Esophagus mucosa (tissue), 1 donor: ENCODE results near the gene LINC01488. TPM values are rescaled to one million over a fixed set of nuclear protein-coding genes. Genes with fewer than 3 reads are reported as not detected.

Experiments used
- ATAC-seq: fragments of 200-7000 bp; cut with Tn5 transposase; one replicate; pipeline ENCODE4 v1.9.1; 2020
- total RNA-seq: library from RNA; stranded (reverse); gene quantifications from one replicate; pipeline ENCODE4 v1.2.4, GENCODE V29; 2023
- donor health status: DM: yes; HTN: yes; CAD: no.

Gene LINC01488
- total RNA-seq, 1 donor from 2014 or later, result not detected

DNA sequence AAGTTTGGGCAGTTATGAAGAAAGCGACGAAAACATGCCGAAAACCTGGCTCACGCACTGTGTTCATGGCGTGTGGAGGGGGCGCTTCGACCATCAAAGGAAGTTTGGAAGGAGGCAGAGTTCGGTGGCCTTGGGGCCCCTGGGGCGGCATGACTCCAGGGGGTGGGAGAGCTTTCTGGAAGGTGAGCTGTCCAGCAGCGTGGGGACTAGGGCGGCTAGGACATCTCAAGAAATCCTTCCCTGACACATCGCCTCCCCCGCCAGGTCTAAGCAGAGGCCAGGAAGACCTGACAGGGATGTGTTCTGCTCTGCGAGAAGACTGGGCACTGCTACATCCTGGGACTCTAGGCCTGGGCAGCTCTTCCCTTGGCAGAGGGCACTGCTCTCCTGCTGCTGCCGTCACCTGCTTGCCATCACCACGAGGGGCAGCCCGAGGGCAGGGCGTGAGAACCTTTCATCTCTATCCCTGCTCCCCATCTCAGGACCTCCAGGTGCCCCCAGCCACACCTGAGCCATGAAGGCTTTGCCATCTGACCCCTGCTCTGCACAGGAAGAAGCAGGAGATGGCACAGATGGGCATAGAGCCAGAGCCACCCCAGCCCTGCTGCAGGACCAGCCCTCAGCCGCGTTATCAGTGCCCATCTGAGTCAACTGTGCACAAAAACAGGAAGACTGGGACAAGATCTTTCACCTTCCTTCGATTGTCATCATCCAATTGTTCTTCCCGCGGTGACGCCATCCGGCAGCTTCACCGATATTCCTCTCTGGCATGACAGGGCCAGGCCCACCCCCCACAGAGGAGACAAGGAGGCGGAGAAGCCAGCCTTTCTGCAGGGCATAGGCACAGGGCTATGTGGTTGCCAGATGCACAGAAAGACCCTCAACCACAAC, 12.7 kb downstream of the LINC01488 start:
- no peak for ATAC-seq

DNA sequence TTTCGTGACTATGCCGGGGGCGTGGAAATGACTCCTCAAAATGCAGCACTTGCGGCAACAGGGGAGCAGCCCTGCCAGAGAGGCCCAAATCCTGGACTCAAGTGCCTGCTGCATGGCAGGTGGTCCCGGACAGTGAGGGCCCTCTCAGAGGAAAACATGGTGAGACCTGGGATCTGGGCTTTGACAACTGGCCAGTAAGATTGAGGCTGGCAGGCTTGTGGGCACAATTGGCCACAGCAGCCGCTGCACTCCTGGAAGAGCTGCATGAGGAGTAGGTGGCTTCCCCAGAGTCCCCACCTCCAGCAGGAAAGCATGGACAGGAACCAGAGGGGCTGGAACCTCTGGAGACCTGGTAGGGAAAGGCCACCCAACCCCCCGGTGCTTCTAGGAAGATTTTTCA, 13.4 kb downstream of the LINC01488 start:
- ATAC-seq, result no peak

- no peak for ATAC-seq
Observed at GRCh38 chr11:69495441-69496201, 14.2 kb downstream of the LINC01488 start.

DNA sequence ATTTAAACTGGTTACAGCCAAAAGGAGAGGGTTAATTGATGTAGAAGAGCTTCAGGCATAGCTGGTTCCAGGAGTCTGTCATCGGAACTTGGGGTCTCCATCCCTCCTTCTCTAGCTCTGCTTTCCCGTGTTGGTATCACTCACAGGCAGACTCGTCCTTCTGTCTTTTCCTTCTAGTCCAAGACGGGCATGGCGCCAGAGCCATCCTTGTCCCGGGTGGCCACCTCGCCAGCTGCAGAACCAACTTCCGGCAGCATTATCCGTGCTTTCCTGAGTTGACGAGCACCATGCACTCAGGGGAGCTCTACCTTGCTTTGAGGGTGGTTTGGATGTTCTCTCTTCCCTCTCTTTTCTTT, 14.7 kb downstream of the LINC01488 start:
- no peak for ATAC-seq

DNA sequence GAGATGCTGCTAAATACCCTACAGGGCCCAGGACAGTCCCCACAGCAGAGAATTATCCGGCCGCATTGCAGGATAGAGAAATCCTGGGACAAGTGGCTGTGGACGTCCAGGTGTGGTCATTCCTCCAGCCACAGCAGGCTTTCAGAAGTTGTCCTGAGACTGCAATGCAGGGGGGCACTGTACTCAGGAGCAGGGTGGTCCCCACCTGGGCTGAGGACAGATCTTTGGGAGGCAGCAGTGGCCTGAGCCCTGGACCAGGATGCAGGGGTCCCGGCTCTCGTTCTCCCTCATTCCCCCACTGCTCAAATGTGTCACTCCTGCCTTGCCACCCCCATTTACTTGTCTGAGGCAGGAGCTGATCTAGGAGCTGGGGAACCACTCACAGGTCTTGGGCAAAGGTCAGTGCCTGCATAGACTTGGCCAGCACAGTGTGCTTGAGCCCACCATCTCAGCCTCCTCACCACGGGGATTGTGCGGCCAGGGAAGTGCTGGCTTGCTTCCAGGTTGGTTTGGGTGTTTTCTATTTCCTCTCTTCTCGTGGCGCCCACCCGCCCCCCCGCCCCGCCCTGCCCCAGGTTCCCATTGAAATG, 15.3 kb downstream of the LINC01488 start:
- ATAC-seq, result no peak

DNA sequence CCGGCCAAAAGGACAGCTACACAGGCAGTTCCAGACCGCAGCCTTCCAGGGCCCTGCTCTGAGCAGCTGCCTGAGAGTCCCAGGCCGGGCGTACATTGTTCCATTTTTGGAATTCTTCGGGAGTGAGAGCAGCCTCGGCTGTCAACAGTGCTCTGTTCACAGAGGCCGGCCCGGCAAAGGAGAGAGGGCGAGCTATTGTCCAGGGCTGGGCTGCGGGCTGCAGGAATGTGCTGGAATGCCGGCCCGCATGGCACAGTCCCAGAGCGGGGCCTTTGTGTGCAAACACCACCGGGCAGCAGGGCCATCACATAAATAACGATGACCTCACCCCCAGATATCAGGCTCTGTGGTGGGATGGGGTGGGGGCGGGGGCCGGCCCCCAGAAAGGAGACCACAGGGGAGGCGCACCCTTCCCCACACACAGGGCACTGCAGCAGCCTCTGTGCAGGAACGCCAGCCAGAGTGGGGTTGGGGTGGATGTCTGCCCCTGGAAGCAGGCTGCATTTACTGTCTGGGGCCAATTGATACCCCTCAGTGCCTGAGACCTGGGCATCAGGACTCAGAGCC, 15.8 kb downstream of the LINC01488 start:
- peak; percentile 45 for ATAC-seq

GRCh38 chr11:69498614-69499175, 17.2 kb downstream of the LINC01488 start:
- no peak for ATAC-seq

GRCh38 chr11:69499186-69499917, 17.9 kb downstream of the LINC01488 start:
- peak; percentile 4 for ATAC-seq

- no peak for ATAC-seq
Observed at GRCh38 chr11:69499918-69500284, 18.4 kb downstream of the LINC01488 start.

DNA sequence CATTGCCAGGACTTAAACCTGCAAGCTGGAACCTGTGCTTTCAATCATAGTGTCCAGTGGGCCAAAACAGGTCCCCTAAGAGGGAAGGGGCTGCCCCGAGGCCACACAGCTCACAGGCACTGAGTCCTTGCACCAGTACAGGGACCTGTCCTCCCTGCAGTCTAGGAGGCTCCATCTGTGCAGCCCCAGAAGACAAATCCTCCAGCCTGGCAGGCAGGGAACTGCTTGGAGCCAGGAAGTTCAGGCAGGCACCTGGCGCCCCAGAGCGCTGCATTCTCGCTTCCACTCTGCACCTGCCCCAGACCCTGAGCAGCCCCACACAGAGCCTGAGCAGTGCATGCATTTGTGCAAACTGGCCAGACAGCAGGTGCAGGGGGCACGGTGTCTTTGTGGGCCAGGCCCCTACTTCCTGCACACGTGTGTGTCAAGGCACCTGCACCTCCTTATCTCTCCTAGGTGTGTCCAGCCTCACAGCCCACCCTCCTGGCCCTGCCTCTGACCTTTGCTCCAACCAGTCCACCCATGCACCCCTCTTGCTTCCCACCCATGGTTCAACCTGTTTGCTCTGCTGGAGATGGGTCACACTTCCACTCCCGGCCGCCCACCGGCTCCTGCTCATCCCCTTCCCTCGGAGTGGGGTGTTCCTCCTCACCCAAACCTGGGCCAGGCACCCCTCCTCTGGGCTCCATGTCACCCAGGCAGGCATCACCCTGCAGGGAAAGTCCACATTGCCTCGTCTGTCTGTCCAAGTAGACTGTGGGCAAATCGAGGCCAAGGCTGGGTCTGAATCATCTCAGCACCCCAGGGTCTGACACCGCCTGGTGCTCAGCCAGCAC, 19.0 kb downstream of the LINC01488 start:
- ATAC-seq, result peak; percentile 8

DNA sequence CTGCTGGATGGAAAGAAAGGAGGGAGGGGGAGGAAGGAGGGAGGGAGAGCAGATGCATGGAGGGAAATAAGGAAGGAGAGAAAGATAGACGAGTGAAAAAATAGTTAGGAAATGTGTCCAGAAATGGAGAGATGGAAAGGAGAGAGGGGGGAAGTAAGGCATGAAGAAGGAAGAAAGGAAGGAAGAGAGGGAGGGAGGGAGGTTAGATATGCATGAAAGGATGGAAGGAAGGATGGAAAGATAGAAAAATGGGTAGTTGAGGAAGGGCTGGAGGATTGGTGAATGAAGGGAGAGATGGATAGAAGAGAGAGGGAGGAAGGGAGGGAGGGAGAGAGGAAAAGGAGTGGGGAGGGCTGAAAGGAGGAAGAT, 19.6 kb downstream of the LINC01488 start:
- ATAC-seq, result no peak

DNA sequence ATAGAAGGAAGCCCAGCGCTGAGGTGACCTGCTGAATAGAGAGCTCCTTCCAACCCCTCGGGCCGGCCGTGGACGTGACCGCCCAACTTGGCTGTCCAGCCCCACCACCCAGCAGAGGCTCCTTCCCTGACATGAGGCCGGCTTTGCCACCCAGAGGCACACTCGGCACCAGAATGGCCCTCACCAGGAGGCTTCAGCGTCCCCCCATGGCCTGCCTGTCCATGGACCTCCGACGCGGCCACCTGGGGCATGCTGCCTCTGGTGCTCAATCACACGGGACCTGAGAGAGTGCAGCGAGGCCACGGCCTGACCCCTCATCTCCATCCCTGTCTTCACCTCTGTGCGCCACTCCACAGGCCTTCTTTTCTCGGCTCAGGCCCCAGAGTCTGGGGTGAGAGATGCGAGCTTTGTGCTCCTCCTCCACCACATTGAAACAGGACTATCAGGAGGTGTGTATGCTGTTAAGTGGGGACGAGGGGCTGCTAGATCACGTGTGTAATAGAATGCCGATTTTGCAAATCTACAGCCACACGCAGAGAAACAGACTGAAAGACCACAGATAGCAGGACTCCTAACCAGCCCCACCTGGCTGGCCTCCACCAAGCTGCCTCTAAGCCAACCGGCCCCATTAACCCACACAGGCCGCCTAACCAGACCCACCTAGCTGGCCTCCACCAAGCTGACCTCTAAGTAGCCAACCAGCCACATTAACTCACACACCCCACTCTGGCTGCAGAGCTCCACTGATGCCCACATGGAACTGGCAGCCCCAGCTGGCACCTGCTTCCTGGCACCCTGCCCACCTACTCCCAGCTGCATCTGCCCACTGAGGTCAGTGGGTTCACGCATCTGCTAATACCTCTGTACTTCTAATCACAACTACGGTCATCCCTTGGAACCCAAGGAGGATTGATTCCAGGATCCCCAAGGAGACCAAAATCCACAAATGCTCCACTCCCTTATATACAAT, 20.7 kb downstream of the LINC01488 start:
- ATAC-seq, result no peak

DNA sequence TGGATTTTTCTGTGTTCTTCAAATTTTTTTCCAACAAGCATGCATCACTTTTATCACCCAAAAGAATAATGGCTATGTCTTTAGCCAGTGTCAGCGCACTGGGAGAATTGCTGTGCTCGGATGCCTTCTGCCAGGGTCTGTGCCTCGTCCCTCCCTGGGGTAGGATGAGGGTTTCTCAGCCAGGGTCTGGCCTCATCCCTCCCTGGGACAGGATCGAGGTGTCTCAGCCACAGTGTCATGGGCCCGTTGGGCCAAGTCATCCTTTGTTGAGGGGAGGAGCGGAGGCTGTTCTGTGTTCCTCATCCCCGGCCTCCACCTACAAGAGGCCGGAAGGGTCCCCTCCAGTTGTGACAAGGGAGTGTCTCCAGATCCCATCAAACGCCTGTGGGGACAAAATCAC, 22.7 kb downstream of the LINC01488 start:
- ATAC-seq, result no peak

- no peak for ATAC-seq
Observed at GRCh38 chr11:69504576-69505335, 23.3 kb downstream of the LINC01488 start.

- ATAC-seq, result no peak
Observed at GRCh38 chr11:69508974-69509373, 27.5 kb downstream of the LINC01488 start.

DNA sequence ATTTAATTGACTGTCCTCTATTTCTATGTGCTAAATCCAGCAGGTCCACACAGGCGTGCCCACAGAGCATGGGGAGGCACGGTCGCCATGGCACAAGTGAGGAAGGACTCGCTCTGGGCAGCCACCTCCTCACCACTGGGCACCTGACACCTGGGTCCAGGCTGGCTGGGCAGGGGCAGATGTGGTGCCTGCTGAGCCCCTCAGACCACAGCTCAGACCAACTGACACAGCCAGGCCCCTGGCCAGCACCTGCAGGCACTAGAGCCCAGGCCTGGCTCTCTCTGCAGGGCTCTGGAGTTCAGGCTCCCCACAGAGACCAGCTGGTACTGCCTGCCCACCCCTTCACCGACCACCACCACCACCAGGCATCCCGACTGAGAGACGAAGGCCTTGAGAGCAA, 27.9 kb downstream of the LINC01488 start:
- ATAC-seq, result no peak

DNA sequence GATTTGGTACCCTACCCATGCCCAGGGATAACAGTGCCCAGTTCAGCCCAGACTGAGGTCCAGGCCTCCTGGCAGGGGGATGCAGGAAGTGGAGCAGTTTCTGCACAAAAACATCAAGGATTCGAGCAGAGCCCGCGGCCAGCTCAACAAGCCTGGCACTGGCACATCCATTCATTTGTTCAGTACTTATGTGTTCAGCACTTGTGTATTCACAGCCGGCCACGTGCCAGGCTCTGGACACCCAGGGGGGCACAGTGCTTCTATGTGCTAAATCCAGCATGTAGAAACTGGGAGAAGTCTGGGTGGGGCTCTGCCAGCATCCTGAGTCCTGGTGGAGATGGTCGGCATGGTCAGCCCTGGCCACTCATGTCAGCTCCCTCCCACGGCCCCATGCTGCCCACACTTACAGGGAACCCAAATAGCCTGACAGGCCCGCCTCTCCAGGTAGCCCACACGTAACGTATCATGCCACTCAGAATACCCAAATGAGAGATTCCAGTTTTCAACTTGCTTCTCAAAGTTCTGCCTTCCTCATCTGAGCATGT, 28.5 kb downstream of the LINC01488 start:
- ATAC-seq, result no peak

- peak; percentile 59 for ATAC-seq
Observed at GRCh38 chr11:69510471-69511357, 29.3 kb downstream of the LINC01488 start.
